DMS114 treated with DMSO at 0.1 percent for 48 hours (cell line): ENCODE results near the gene ALG5.

Experiments used
- DNase-seq: peaks from one replicate; lab custom pipeline; 2025; ENCODE audit not compliant: unreplicated experiment; lab: John Stamatoyannopoulos, UW

The ALG5 gene

DNA sequence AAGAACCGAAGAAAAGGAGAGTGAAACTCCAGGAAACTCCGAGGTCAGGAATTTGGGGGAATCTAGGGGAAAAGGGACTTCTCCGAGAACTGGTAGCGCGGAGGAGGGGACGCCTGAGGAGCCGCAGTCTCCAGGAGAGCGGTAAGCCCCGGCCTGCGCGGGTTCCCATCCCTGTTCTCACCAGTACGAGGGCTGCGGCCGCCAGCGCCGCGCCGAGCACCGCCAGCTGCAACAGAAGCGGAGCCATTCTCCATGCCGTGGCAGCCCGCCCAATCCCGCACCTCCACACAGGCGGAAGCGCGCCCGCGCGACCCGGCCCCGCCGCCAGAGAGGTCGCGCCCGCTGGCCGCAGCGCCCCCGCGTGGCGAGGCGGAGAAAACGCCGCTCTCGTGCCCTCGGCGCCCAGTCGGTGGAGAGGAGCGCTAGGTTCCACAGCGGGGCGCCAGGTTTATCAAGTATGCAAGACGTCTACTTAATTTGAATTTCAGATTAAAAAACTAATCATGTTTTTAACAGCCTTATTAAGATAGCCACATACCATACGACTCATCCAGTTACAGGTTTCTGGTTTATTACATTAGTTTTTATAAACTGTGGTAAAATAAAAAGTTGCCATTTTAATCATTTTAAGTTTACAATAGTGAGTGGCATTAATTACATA lies at the start of gene ALG5:
TSS of gene ALG5 (minus strand) at position 287 of the 661 bp plus-strand sequence. CDS start at position 247, 40 bp downstream.
- DNase-seq: peak; percentile 63

- DNase-seq: no peak
These were observed 48.7 kb upstream of the ALG5 start for GRCh38 chr13:37047846-37048245.

DNA sequence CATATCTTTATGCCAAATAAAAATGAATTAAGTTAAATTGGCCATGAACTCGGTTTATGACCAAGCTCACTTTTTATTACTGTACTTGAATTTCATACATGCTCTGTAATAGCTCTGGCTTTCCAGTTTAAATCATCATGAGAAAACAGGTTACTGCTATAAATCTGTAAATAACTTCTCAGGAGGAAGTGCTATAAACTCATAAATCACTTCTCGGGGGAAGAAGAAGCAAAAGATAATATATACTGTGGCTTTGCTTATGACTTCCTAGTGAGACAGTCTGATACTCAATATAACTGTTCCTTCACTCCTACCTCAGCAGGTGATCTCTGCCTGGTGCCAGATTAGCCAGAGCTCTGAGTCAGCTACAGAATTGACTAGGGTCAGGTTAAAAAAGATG lies 47.9 kb upstream of the ALG5 start:
- DNase-seq: no peak

- no peak for DNase-seq
These were observed 46.9 kb upstream of the ALG5 start for GRCh38 chr13:37046062-37046461.

DNA sequence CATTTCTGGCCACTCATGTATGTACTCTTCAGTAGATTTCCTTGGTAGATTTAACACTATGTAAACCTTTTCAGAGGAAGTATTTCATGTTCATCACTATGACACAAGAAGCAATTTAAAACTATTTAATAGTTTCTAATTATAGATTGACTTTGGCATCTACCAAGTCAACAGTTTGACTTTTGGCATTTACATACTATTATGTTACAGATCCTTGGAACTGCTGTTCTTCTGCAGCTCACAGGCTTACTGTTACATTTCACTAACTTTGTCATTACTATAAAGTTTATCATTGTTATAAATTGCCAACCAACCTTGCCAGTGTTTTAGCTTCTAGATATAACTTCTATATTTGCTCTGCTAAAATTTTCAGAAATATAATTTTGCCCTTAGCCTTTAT lies 41.6 kb upstream of the ALG5 start:
- no peak for DNase-seq

GRCh38 chr13:37039896-37040295 lies 40.8 kb upstream of the ALG5 start:
- no peak for DNase-seq

DNA sequence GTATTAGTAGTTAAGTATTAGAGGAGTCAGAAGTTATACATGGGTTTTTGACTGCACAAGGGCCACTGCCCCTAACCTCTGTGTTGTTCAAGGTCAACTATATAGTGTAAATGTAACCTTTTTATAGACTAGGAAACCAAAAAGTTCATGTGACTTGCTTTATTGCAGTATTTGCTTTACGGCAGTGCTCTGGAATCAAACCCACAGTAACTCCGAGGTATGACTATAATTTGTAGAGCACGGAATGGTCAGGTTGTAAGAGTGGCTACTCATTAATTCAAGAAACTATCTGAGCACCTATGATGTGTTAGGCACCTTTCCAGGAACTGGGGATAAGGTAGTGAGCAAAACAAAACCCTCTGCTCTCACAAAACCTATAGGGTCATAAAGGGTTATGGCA lies 38.1 kb upstream of the ALG5 start:
- DNase-seq: no peak

GRCh38 chr13:37029617-37030016 lies 30.5 kb upstream of the ALG5 start:
- DNase-seq: no peak

DNA sequence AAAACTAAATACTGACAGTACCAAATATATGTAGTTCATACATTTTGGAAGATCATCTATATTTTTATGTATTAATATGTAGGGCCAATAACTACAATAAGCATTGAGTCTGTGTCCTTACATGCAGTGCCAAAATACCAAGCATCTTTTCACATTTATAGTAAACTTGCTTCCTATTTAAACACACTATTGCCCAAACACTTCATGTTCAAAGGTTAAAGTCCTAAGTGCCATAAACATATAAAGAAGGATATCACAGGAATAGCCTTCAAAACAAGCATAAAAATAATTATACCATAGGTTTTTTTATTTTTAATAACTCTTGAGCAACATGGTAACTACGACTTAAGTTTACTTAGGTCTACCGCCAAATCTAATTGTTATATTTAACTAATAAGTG lies 28.5 kb upstream of the ALG5 start:
- no peak for DNase-seq

- no peak for DNase-seq
These were observed 27.6 kb upstream of the ALG5 start for GRCh38 chr13:37026771-37027170.

DNA sequence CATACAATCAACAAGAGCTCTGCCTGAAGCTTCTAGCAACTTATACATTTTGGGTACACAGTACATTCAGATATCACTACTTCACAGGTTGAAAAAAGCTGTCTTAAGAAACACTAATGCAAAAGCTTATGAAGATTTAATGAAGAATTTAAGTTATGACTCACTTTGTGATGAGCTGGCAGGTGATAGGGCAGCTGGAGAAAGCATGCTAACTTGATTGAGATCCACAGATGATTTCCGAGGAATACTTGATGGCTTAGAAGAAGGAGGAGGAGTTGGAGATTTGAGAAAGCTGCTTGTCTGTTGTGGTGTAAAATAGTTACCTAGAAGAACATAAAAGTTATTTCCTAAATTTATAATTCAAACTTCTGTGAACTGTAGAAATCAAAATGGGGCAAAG lies 24.7 kb upstream of the ALG5 start:
- no peak for DNase-seq

DNA sequence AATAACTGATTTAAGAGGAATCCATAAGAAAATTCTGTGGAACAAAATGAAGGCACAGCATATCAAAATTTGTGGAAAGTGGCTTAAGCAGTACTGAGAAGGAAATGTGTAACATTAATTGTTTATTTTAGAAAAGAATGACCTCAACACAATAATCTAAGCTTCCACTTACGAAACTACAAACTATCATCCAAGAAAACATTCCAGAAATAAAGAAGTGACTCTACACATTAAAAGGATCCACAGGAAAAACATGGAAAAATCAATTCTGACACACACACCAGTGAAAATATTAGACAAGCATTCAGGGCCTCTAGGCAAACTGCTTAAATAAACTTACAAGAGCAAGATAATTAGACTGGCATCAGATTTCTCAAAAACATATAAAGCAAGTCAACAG lies 15.5 kb upstream of the ALG5 start:
- DNase-seq: no peak

DNA sequence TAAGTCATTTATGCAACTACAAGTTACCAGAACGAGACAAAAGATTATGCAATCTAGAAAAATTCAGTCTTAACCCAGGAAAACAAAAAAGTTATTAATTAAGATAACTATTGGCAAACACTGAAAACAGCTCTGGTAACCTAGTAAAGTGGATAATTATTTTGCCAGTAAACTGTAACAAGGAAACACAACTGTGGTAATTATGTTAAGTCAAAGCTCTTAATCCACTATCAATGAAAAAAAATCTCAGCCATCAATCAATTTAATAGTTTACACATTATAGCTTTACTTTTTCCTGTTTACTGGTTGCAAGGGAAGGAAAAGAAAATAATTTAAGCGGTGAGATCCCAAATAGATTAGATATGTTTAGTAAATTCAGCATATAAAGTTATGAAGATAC lies 12.6 kb upstream of the ALG5 start:
- no peak for DNase-seq

GRCh38 chr13:37011002-37011401 lies 11.9 kb upstream of the ALG5 start:
- no peak for DNase-seq

GRCh38 chr13:37010424-37010823 lies 11.3 kb upstream of the ALG5 start:
- no peak for DNase-seq

DNA sequence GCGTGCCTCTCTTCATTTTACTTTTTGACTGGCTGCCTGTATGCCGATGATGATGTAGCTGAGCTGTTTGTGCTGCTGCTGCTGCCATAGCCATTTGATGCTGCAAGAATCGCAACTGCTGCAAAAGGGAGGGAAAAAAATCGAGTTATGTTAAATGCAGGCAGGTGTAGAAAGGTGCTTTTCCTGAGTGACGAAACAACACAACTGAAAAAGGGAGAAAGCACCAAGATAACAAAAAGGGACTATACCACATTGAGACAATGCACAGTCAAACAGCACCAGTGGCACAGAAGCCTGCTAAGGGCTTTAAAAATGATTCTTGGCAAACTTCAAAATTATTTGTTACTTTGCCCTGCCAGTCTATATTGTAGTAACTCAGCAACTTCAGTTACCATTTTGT lies 10.6 kb upstream of the ALG5 start:
- no peak for DNase-seq

- no peak for DNase-seq
These were observed 2.7 kb upstream of the ALG5 start for GRCh38 chr13:37001921-37002250.

DNA sequence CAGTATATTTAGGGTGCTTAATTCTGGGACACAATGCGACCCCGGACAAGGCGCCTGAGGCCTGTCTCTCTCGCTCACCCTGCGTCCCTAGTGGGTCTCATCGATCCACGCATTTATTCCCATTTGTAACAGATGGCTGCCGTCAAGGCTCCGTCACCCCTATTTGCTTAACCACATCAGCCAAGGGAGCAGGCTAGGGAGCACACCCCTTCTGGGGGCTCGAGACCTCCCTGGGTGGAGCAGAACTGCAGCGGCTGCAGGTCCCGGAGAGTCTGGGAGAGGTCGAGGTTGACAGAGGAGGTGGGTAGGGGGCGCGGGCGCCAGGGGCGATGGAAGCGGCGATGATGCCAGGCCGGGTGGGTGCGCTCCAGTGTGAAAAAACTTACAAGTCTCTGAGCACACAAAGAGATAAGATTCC lies 507 bp downstream of the ALG5 start:
- DNase-seq: no peak

- no peak for DNase-seq
These were observed 1.3 kb downstream of the ALG5 start for GRCh38 chr13:36997716-36998427.

GRCh38 chr13:36992362-36992761 lies 6.8 kb downstream of the ALG5 start:
- no peak for DNase-seq

- no peak for DNase-seq
These were observed 12.5 kb downstream of the ALG5 start for GRCh38 chr13:36986462-36987240.

- peak; percentile 7 for DNase-seq
These were observed 17.9 kb downstream of the ALG5 start for GRCh38 chr13:36981156-36981743.
